GM13977 (cell line): ENCODE measurements around the gene DNAJC15.

ENCODE experiments used
- DNase-seq: peaks from one replicate; pipeline ENCODE4 v3.0.0; 2012; ENCODE audit warnings: low spot score
- in situ Hi-C: fragments of 300-500 bp; cut with MboI; formaldehyde crosslinking; loops from one replicate; pipeline ENCODE4 v1.12.0; 2022; ENCODE audit warnings: low sequenced_read_pairs, low pct_unique_long_range_greater_than_20kb, mixed read lengths, inconsistent platforms; ENCODE audit not compliant: unreplicated experiment
- TF ChIP-seq, protein P1 (sequence below): IDR thresholded peaks from 2 replicates; pipeline ENCODE4 v1.5.1; 2012; ENCODE audit warnings: mild to moderate bottlenecking, control low read depth; ENCODE audit not compliant: insufficient read depth; ENCODE audit errors: extremely low read depth, missing control alignments

DNAJC15 gene

GRCh38 chr13:42992764-42993122, 30.6 kb upstream of the DNAJC15 start:
- TF ChIP-seq, protein P1, sequence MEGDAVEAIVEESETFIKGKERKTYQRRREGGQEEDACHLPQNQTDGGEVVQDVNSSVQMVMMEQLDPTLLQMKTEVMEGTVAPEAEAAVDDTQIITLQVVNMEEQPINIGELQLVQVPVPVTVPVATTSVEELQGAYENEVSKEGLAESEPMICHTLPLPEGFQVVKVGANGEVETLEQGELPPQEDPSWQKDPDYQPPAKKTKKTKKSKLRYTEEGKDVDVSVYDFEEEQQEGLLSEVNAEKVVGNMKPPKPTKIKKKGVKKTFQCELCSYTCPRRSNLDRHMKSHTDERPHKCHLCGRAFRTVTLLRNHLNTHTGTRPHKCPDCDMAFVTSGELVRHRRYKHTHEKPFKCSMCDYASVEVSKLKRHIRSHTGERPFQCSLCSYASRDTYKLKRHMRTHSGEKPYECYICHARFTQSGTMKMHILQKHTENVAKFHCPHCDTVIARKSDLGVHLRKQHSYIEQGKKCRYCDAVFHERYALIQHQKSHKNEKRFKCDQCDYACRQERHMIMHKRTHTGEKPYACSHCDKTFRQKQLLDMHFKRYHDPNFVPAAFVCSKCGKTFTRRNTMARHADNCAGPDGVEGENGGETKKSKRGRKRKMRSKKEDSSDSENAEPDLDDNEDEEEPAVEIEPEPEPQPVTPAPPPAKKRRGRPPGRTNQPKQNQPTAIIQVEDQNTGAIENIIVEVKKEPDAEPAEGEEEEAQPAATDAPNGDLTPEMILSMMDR: no peak
- DNase-seq: no peak
- in situ Hi-C loops: no loop called here

DNA sequence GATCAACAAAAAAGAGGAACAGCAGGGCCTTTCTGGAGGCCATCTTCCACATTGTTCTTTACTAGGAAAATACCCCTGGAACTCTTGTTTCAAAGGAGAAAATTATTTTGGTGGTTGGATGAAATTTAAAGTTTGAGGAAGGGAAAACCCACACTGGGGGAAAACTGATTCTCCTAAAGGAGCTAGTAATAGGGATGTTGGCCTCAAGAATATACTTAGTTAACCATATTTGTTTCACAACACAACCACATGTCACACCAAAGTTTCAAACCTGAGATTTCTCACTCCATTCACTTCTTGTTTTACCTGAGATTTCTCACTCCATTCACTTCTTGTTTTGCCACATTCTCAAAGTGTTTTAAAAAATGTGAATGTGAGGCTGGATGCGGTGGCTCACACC, 28.5 kb upstream of the DNAJC15 start:
- DNase-seq: no peak
- in situ Hi-C loops: no loop called here
- TF ChIP-seq, protein P1: no peak

- in situ Hi-C loops: no loop called here
- TF ChIP-seq, protein P1: no peak
- no peak for DNase-seq
Measured at GRCh38 chr13:42996584-42996983, 26.8 kb upstream of the DNAJC15 start.

- TF ChIP-seq, protein P1: no peak
Measured at GRCh38 chr13:42997381-42997780, 26.0 kb upstream of the DNAJC15 start.

GRCh38 chr13:42999491-42999890, 23.9 kb upstream of the DNAJC15 start:
- no peak for DNase-seq
- TF ChIP-seq, protein P1: no peak
- in situ Hi-C loops: no loop called here

More at GRCh38 chr13:42997381-42997780, 26.0 kb upstream of the DNAJC15 start:
- peak; percentile 50 for DNase-seq
- in situ Hi-C loops: no loop called here

DNA sequence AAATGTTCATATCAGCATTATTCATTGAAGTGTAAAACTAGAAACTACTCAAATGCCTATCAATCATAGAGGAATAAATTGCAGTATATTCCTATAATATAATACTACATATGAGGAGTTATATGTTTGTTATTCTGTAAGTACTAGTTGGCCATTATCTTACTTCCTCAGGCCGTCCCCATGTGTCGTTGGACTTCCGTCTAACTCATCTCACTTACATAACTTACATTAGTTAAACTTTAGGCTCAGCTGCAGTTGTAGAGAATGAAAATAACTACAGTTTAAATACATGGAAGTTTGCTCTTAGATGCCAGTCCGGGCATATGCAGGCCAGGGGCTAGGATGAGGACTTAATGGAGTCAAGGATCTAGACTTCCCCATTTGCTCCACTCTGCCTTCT, 22.7 kb upstream of the DNAJC15 start:
- TF ChIP-seq, protein P1: no peak
- in situ Hi-C loops: no loop called here
- DNase-seq: no peak

- no peak for DNase-seq
- TF ChIP-seq, protein P1: no peak
- in situ Hi-C loops: no loop called here
Measured at GRCh38 chr13:43002021-43002420, 21.4 kb upstream of the DNAJC15 start.
